ENCODE data around the gene LITAFD. TPM values are rescaled to one million over a fixed set of nuclear protein-coding genes. Genes with fewer than 3 reads are reported as not detected.

The LITAFD gene
- total and polyA plus RNA-seq, 2 of the 4 experiments (the other 2 are of a cell fraction): not detected

DNA sequence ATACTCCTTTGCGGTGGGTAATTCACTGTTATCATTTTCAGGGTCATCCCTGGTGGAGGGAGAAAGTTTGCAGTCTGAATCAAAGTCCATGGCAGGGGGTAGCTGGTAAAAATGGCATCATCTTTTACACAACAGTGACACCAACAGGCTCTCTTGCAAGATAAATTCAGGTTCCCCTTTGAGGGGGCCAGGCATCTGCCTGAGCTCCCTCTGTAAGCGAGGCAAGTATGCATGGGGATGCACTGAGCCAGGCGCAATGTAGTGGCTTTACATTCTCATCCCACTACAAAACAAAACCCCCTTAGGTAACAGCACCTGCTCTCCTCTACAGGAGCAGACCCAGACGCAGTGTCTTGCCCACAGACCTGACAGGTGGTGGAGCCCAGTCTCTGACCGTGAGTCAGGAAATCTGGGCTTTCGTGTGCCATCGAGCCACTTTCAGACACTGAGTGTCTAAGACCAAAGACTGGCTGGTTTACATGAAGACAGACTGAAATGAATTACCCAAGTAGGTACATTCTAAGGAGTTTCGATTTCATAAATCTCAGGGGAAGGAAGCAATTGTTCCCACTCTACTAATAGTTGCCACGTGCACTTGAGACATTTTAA, 17.7 kb downstream of the LITAFD start:
- intact Hi-C loops (cut with micrococcal nuclease) (loop anchor here (10.0 kb wide), 1 partner anchor 195 kb away; the partner anchor contains the start of gene HAPSTR1), dilution Hi-C loops (cut with HindIII; ENCODE audit: low sequenced_read_pairs, unreplicated experiment) (no loop called here), in situ Hi-C loops (cut with MboI; ENCODE audit: low sequenced_read_pairs) (no loop called here)
- no peak overlapping the region for H2BK5ac ChIP-seq (ENCODE audit: low read depth, low read length, poor library complexity, severe bottlenecking)
- peaks cover 3% of the 10 kb centered on the region; the same call in 1 of the 2 replicates for H4K20me1 ChIP-seq (ENCODE audit: insufficient read depth, low read length)
- ATAC-seq (ENCODE audit: low read depth): no peak
- no peak overlapping the region for H3K4ac ChIP-seq (ENCODE audit: low read depth, low read length)
- ChIA-PET POLR2A (ENCODE audit: unreplicated experiment) (no interaction called here), CTCF (interaction anchor here (1.0 to 1.6 kb wide), 2 partner anchors 12 to 109 kb away, joined by 3 to 4 read pairs; no protein-coding TSS in a partner anchor)
- no peak overlapping the region for H2BK120ac ChIP-seq (ENCODE audit: low read depth, low read length)
- H3K4me1 ChIP-seq (ENCODE audit: control insufficient read depth, insufficient read depth, low read length): no peaks in the 10 kb centered on the region
- no peak overlapping the region for H3K23ac ChIP-seq (ENCODE audit: low read depth, low read length)
- H2BK20ac ChIP-seq (ENCODE audit: low read depth, low read length): no peak overlapping the region
- no peak overlapping the region for H3K14ac ChIP-seq (replicated peaks; ENCODE audit: low read depth, low read length)
- no peak overlapping the region for H3K4me2 ChIP-seq (ENCODE audit: low read depth, low read length)
- H4K8ac ChIP-seq (ENCODE audit: low read depth in 2 of 2, low read length in 2 of 2): no peak overlapping the region
- H3K9me3 ChIP-seq (ENCODE audit: control insufficient read depth, insufficient read depth, low read length): no peaks in the 10 kb centered on the region
- 96% methylated on average over 5 of the region's 9 CpGs; no CpG with 5 or more reads in 1 of the 2 experiments for WGBS, 2 experiments (ENCODE audit: extremely low coverage in 2 of 2, insufficient read length in 1 of 2)
- no peak overlapping the region for H2BK15ac ChIP-seq (ENCODE audit: low read depth, low read length)
- no peak overlapping the region for H3K27ac ChIP-seq (ENCODE audit: insufficient read depth, low read length)
- H2AK5ac ChIP-seq (ENCODE audit: low read depth, low read length): no peak overlapping the region
- H3K27me3 ChIP-seq (ENCODE audit: control insufficient read depth, insufficient read depth, low read length): no peaks in the 10 kb centered on the region
- H3K4me3 ChIP-seq (ENCODE audit: insufficient read depth, low read depth, low read length): no peak overlapping the region
- no peak overlapping the region for H2AK9ac ChIP-seq (replicated peaks; ENCODE audit: low read depth, low read length, poor library complexity)
- H3K9me1 ChIP-seq (ENCODE audit: insufficient read depth, low read length): no peaks in the 10 kb centered on the region
- peaks cover 19 to 34% of the 10 kb centered on the region in 2 experiments for H3K79me1 ChIP-seq (ENCODE audit: low read depth in 1 of 2, low read length in 2 of 2)
- H3K18ac ChIP-seq (ENCODE audit: low read depth, low read length): no peak overlapping the region
- no peak overlapping the region for H4K91ac ChIP-seq (ENCODE audit: insufficient read depth, low read depth, low read length)
- no peak overlapping the region for H3K56ac ChIP-seq (ENCODE audit: extremely low read depth, insufficient read depth, low read length)
- DNase-seq: no peak
- TF ChIP-seq BHLHE40 (IDR thresholded peaks at IDR 0.05; ENCODE audit: low read depth, low read length): no peak
- no peak for TF ChIP-seq NFE2L2 (IDR thresholded peaks at IDR 0.05; ENCODE audit: low read depth, low read length)
- no peak for TF ChIP-seq RCOR1 (IDR thresholded peaks at IDR 0.05; ENCODE audit: insufficient replicate concordance, low read length)
- TF ChIP-seq CHD1 (IDR thresholded peaks at IDR 0.05; ENCODE audit: low read depth, low read length): no peak
- TF ChIP-seq MAZ (IDR thresholded peaks at IDR 0.05; ENCODE audit: borderline replicate concordance, low read depth, low read length): no peak
- no peak for TF ChIP-seq RFX5 (IDR thresholded peaks at IDR 0.05; ENCODE audit: low read depth, low read length)
- no peak overlapping the region for H4K5ac ChIP-seq (ENCODE audit: low read depth, low read length)
- H3K36me3 ChIP-seq (ENCODE audit: control insufficient read depth, insufficient read depth, low read length): peaks cover 63% of the 10 kb centered on the region
- BruUV-seq (replicated peaks): no TSS peak
- H2AFZ ChIP-seq (replicated peaks; ENCODE audit: low read length, poor library complexity): no peak overlapping the region
- no peak overlapping the region for H3K9ac ChIP-seq (ENCODE audit: low read depth, low read length)
